GM19452 (cell line): Measurements from ENCODE around the gene CCDC88A.

Source experiments
- ATAC-seq: cut with Tn5 transposase; IDR thresholded peaks from one replicate; pipeline ENCODE4 v1.9.1; 2021; ENCODE audit not compliant: unreplicated experiment

Gene CCDC88A

GRCh38 chr2:55425431-55425831, 5.8 kb upstream of the CCDC88A start:
- no peak for ATAC-seq

- no peak for ATAC-seq
Observed at GRCh38 chr2:55422876-55423665, 3.4 kb upstream of the CCDC88A start.

DNA sequence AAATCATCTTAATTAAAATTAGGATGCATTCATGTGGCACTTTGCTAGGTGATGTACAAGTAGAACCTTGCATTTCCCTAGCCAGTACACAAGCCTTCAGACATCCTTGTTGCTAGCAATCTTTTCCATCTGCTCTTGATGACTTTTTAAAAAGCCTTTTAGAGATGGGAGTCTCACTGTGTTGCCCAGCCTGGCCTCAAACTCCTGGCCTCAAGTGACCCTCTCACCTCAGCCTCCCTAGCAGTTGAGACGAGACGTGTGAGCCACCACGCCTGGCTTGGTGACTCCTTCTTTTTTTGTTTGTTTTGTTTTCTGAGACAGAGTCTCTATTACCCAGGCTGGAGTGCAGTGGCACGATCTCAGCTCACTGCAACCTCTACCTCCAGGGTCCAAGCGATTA, 1.7 kb upstream of the CCDC88A start:
- no peak for ATAC-seq

- ATAC-seq = no peak
Observed at GRCh38 chr2:55420871-55421270, 1.2 kb upstream of the CCDC88A start.

GRCh38 chr2:55420439-55420725, 726 bp upstream of the CCDC88A start:
- ATAC-seq = no peak

- no peak for ATAC-seq
Observed at GRCh38 chr2:55419233-55419678, 400 bp downstream of the CCDC88A start.

- ATAC-seq = no peak
Observed at GRCh38 chr2:55418512-55419232, 984 bp downstream of the CCDC88A start.

DNA sequence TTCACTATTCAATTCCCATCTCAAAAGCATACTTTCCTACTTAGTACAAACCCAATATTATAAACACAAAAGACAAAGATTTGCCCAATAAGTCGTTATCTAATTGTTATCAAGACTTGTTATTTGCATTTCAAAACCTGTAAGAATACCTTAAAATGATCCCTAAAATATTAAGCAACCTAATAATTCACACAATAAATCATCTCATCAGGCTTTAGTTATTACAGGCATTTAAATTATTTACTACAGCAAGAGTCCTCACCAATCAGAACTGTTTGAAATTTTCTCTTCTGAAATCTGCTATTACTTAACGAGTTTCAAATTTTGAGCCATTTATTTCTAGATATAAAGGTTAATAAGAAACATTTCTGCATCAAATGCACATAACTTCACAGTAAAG, 1.6 kb downstream of the CCDC88A start:
- ATAC-seq = no peak

DNA sequence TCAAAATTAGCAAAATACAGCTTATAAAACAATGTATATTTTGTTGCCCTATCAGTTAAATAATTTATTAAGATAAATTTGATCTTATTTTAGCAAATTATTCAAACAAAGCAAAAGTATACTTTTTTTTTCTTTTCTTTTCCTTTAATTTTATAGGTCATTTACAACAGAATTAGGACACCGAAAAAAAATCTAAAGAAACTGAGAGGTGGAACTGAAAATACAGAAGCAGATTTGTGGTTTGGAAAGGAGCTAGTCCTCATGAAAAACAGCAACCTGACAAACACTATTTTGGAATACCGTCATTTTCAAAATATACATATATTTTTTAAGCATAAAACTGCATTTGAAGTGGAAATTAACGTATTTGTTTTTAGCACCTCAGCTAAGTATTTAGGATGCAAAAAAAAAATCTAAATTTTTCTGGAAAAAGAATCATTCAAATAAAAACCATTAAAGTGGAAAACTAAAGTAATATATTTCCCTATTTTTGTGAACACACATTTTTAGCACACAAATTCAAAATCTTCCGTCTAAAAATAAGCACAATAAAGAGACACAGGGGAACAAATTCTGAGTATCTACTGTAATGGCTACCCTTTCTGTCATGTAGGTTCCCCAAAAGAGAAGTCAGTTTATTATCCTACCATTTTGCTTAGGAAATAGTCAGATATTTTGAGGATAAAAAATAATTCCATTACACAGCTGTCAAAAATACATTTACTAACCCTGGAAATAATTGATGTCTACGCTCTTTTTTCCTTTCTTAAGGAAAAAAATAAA, 2.7 kb downstream of the CCDC88A start:
- no peak for ATAC-seq

GRCh38 chr2:55415300-55415699, 4.4 kb downstream of the CCDC88A start:
- ATAC-seq = no peak

DNA sequence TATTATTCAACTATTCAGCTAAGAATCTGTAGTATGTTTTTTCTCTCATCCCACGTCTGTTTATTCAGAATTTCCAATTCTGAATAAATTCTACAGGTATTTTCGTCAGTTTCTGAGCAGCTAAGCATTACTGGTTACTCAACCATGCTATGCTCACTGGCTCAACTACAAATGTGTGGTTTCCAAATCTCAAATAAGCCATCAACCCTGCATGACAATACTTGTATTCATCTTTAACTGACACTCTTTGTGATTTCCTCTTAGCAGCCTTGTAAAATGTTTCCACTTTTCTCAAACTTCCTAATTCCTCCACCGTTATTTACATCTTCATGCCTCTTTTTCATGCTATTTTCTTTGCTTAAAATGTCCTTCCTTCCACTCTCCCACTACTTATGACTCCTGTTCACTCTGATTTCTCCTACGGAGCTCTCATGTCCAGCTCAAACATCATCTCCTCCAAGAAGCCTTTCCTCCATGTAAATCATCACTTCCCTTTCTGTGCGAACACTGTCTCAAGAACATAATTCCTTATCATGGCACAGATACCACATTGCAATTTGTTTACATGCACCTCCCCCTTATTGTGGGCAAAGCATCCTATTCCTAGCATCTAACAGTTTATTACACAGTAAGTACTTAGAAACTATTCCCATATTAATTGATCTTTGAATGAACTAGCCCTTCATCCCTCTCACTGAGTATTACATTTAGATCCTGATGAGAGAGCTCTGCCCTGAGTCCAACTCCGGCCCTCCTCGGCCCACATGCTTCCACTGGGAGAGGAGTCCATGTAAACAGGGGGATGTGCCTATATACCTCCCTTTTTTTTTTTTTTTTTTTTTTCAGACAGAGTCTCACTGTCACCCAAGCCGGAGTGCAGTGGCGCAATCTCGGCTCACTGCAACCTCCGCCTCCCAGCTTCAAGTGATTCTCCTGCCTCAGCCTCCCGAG, 10.5 kb downstream of the CCDC88A start:
- ATAC-seq = no peak

DNA sequence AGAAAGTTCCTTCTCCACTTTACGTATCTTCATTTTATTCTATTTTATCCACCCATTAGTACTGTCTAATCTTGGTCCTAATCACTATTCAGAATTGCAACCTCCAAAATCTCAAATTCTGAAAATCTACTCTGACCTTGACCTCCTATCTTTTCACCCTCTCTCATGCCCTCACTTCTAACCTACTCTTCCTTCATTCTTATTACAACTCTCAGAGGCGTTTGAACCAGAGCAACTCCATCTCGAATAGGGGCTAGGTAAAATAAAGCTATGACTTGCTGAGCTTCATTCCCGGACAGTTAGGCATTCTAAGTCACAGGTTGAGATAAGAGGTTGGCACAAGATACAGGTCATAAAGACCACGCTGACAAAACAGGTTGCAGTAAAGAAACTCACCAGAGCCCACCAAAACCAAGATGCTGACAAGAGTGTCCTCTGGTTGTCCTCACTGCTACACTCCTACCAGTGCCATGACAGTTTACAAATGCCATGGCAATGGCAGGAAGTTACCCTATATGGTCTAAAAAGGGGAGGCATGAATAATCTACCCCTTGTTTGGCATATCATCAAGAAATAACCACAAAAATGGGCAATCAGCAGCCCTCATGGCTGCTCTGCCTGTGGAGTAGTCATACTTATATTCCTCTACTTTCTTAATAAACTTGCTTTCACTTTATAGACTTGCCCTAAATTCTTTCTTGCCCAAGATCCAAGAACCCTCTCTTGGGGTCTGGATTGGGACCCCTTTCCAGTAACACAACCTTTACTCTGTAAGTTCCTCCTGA, 11.4 kb downstream of the CCDC88A start:
- ATAC-seq = no peak

- ATAC-seq = no peak
Observed at GRCh38 chr2:55405116-55405515, 14.5 kb downstream of the CCDC88A start.

- ATAC-seq = no peak
Observed at GRCh38 chr2:55403256-55403998, 16.2 kb downstream of the CCDC88A start.

- ATAC-seq = no peak
Observed at GRCh38 chr2:55401124-55401523, 18.5 kb downstream of the CCDC88A start.

- ATAC-seq = no peak
Observed at GRCh38 chr2:55400332-55400731, 19.3 kb downstream of the CCDC88A start.

DNA sequence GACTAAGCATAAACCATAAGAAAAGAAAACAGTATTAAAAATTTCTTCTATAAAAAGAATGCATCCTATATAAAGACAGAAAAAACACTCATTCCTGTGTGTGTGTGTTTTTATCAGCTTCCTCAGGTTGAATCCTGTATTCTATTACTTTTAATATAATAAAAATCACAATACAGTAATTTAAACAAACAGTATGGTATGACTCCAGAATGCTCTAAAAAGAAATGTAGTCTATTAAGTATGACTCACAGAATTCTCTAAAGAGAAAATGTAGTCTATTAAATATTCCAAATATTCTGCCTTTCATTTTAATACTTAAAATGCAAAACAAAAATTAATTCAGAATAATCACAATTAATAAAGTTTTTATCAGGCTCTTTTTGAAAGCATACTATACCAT, 19.8 kb downstream of the CCDC88A start:
- ATAC-seq = no peak

GRCh38 chr2:55395724-55396605, 23.7 kb downstream of the CCDC88A start:
- no peak for ATAC-seq
